Measurements from ENCODE around the gene OR4E1. TPM values are rescaled to one million over a fixed set of nuclear protein-coding genes. Genes with fewer than 3 reads are reported as not detected.
"Not testable (repeated sequence)": the region's sequence is repeated elsewhere in the genome, so short reads cannot be mapped to it uniquely, and the experiment has no call there.

The OR4E1 gene
- total RNA-seq, 1 experiment from 2014 or later, result not detected

DNA sequence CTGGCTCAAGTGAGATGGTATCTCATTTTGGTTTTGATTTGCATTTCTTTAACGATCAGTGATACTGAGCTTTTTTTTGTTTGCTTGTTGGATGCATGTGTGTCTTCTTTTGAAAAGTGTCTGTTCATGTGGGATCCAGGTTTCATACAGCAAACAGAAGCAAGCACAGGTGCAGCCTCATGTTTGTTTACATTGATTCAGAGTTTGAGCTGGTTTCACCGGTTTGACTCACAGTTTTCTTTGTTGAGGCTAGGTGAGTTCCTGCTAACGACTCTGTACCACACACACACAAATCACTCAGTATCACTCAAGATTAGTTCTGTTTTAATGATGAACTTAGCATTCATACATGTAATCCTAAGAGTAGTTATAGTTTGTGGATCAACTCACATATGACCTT is 42.5 kb downstream of the OR4E1 start:
- intact Hi-C loops (cut with micrococcal nuclease; ENCODE audit: unreplicated experiment) (no loop called here), in situ Hi-C loops (cut with HindIII; ENCODE audit: low pct_unique_long_range_greater_than_20kb, low sequenced_read_pairs) (no loop called here)
- Histone ChIP-seq H3K27ac (ENCODE audit: low read length) (no peak overlapping the region), H3K36me3 (ENCODE audit: control insufficient read depth, insufficient read depth, low read length) (no peaks in the 10 kb centered on the region), H3K9me3 (ENCODE audit: control insufficient read depth, insufficient read depth, low read depth, low read length) (no peaks in the 10 kb centered on the region), H3K27me3 (ENCODE audit: control insufficient read depth, insufficient read depth, low read length) (no peaks in the 10 kb centered on the region; the same call in 1 of the 2 replicates), H3K4me1 (ENCODE audit: control insufficient read depth, insufficient read depth, low read length) (no peaks in the 10 kb centered on the region), H3K4me3 (ENCODE audit: low read depth in 2 of 2, low read length in 2 of 2) (no peak overlapping the region)
- CTCF ChIA-PET, result no interaction called here
- DNase-seq (ENCODE audit: low read depth, low spot score), result no peak
- BruUV-seq (replicated peaks), result no TSS peak
- POLR2A ChIA-PET, result no interaction called here
- ATAC-seq, result no peak
- TF ChIP-seq, protein P1, sequence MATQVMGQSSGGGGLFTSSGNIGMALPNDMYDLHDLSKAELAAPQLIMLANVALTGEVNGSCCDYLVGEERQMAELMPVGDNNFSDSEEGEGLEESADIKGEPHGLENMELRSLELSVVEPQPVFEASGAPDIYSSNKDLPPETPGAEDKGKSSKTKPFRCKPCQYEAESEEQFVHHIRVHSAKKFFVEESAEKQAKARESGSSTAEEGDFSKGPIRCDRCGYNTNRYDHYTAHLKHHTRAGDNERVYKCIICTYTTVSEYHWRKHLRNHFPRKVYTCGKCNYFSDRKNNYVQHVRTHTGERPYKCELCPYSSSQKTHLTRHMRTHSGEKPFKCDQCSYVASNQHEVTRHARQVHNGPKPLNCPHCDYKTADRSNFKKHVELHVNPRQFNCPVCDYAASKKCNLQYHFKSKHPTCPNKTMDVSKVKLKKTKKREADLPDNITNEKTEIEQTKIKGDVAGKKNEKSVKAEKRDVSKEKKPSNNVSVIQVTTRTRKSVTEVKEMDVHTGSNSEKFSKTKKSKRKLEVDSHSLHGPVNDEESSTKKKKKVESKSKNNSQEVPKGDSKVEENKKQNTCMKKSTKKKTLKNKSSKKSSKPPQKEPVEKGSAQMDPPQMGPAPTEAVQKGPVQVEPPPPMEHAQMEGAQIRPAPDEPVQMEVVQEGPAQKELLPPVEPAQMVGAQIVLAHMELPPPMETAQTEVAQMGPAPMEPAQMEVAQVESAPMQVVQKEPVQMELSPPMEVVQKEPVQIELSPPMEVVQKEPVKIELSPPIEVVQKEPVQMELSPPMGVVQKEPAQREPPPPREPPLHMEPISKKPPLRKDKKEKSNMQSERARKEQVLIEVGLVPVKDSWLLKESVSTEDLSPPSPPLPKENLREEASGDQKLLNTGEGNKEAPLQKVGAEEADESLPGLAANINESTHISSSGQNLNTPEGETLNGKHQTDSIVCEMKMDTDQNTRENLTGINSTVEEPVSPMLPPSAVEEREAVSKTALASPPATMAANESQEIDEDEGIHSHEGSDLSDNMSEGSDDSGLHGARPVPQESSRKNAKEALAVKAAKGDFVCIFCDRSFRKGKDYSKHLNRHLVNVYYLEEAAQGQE (IDR thresholded peaks at IDR 0.05; ENCODE audit: insufficient read depth in 1 of 2, low read depth in 2 of 2, low read length in 1 of 2), result no peak
- TF ChIP-seq CTCF (IDR thresholded peaks at IDR 0.05) (no peak), TCF7L2 (IDR thresholded peaks at IDR 0.05; ENCODE audit: low read depth, low read length) (no peak), SIN3A (IDR thresholded peaks at IDR 0.05; ENCODE audit: borderline replicate concordance, insufficient read depth, low read depth, low read length) (no peak), POLR2AphosphoS5 (IDR thresholded peaks at IDR 0.05; ENCODE audit: low read depth, low read length) (no peak)

DNA sequence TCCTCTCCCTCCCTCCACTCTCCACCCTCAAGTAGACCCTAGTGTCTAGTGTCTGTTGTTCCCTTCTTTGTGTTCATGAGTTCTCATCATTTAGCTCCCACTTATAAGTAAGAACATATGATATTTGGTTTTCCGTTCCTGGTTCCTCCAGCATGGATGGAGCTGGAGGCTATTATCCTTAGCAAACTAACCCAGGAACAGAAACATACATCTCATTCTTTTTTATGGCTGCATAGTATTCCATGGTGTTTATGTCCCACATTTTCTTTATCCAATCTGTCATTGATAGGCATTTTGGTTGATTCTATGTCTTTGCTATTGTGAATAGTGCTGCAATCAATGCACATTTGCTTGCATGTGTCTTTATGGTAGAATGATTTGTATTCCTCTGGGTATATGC is 43.1 kb downstream of the OR4E1 start:
- CTCF ChIA-PET; H3K27ac ChIP-seq (ENCODE audit: low read length); DNase-seq (ENCODE audit: low read depth, low spot score); H3K9me3 ChIP-seq (ENCODE audit: control insufficient read depth, insufficient read depth, low read depth, low read length); ATAC-seq; POLR2A ChIA-PET; H3K4me3 ChIP-seq (ENCODE audit: low read depth in 2 of 2, low read length in 2 of 2); in situ Hi-C loops (cut with HindIII; ENCODE audit: low pct_unique_long_range_greater_than_20kb, low sequenced_read_pairs); H3K4me1 ChIP-seq (ENCODE audit: control insufficient read depth, insufficient read depth, low read length); BruUV-seq (replicated peaks); intact Hi-C loops (cut with micrococcal nuclease; ENCODE audit: unreplicated experiment); H3K36me3 ChIP-seq (ENCODE audit: control insufficient read depth, insufficient read depth, low read length); H3K27me3 ChIP-seq (ENCODE audit: control insufficient read depth, insufficient read depth, low read length): not testable (repeated sequence)

GRCh38 chr14:21626491-21627230 is 47.0 kb downstream of the OR4E1 start:
- intact Hi-C loops (cut with micrococcal nuclease; ENCODE audit: unreplicated experiment) (no loop called here), in situ Hi-C loops (cut with HindIII; ENCODE audit: low pct_unique_long_range_greater_than_20kb, low sequenced_read_pairs) (no loop called here)
- Histone ChIP-seq H3K27ac (ENCODE audit: low read length) (no peak overlapping the region), H3K27me3 (ENCODE audit: control insufficient read depth, insufficient read depth, low read length) (no peaks in the 10 kb centered on the region; the same call in 1 of the 2 replicates), H3K9me3 (ENCODE audit: control insufficient read depth, insufficient read depth, low read depth, low read length) (no peaks in the 10 kb centered on the region), H3K4me3 (ENCODE audit: low read depth in 2 of 2, low read length in 2 of 2) (no peak overlapping the region), H3K4me1 (ENCODE audit: control insufficient read depth, insufficient read depth, low read length) (no peaks in the 10 kb centered on the region), H3K36me3 (ENCODE audit: control insufficient read depth, insufficient read depth, low read length) (no peaks in the 10 kb centered on the region)
- TF ChIP-seq TCF7L2 (IDR thresholded peaks at IDR 0.05; ENCODE audit: low read depth, low read length) (no peak), SIN3A (IDR thresholded peaks at IDR 0.05; ENCODE audit: borderline replicate concordance, insufficient read depth, low read depth, low read length) (no peak), CTCF (IDR thresholded peaks at IDR 0.05) (no peak), POLR2AphosphoS5 (IDR thresholded peaks at IDR 0.05; ENCODE audit: low read depth, low read length) (no peak)
- TF ChIP-seq, protein P1 (IDR thresholded peaks at IDR 0.05; ENCODE audit: insufficient read depth in 1 of 2, low read depth in 2 of 2, low read length in 1 of 2), result no peak
- ChIA-PET CTCF (no interaction called here), POLR2A (interaction anchor here (0.6 kb wide), 1 partner anchor 14 kb away, joined by 4 read pairs; no protein-coding TSS in a partner anchor)
- BruUV-seq (replicated peaks), result no TSS peak
- ATAC-seq (no peak), DNase-seq (ENCODE audit: low read depth, low spot score) (no peak)

Measured in Panc1 (cell line).